NCI-H526 (cell line): ENCODE data around the gene CUL2.
"Not testable (repeated sequence)": the region's sequence is repeated elsewhere in the genome, so short reads cannot be mapped to it uniquely, and the experiment has no call there.

Experiments
- DNase-seq, 2 experiments: peaks; one replicate each; lab custom pipeline; 2025; lab: John Stamatoyannopoulos, UW

Gene CUL2

DNA sequence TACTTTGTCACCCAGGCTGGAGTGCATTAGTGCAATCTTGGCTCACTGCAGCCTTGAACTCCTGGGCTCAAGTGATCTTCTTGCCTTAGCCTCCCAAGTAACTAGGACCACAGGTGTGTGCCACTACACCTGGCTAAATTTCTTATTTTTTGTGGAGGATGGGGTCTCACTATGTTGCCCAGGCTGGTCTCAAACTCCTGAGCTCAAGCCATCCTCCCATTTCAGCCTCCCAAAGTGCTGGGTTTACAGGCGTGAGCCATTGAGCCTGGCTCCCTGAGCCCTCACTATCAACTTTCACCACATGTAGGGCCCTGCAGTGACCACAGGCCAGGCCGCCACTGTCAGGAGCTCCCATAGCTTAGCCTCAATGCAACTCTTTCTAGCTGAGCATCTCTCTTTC lies 110.2 kb downstream of the CUL2 start:
- no peak for DNase-seq

DNA sequence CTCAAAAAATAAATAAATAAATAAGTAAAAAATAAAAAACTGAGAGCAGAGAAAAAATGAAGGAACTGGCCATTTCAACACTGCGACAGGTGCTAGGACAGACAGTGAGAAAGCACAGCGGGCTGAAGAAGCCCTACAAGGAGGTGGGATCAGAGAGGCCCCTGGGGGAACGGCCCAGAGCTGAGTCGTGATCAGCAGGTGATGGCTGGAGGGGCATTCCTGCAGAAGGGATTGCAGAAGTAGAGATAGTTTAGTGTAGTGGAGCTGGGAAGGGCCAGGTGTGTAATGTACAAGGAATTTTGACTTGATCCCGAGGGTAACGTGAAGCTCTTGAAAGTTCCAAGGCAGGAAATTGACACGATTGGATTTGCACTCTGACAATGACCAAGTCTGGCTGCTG lies 112.1 kb downstream of the CUL2 start:
- DNase-seq: no peak

DNA sequence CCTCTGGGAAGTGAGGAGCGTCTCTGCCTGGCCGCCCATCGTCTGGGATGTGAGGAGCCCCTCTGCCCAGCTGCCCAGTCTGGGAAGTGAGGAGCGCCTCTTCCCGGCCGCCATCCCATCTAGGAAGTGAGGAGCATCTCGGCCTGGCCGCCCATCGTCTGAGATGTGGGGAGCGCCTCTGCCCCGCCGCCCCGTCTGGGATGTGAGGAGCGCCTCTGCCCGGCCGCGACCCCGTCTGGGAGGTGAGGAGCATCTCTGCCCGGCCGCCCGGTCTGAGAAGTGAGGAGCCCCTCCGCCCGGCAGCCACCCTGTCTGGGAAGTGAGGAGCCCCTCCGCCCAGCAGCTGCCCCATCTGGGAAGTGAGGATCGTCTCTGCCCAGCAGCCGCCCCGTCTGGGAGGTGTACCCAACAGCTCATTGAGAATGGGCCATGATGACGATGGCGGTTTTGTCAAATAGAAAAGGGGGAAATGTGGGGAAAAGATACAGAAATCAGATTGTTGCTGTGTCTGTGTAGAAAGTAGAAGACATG lies 113.7 kb downstream of the CUL2 start:
- DNase-seq: not testable (repeated sequence)

DNA sequence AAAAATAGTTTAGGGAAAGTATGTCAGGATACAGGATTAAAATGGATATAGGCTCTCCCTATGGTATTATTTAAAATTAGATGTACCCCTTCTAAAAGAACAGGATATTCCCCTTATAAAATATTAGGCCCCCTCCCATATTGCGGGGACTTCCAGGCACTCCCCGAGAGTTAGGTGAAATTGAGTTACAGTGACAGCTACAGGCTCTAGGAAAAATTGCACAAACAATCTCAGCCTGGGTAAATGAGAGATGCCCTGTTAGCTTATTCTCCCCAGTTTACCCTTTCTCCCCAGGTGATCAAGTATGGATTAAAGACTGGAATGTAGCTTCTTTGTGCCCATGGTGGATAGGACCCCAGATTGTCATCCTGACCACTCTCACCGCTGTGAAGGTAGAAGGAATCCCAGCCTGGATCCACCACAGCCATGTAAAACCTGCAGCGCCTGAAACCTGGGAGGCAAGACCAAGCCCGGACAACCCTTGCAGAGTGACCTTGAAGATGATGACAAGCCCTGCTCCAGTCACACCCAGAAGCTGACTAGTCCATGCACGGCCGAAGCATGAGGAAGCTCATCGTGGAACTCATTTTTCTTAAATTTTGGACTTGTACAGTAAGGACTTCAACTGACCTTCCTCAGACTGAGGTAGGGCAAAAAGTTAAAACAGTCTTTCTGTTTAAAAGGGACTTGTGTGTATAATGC lies 115.6 kb downstream of the CUL2 start:
- not testable (repeated sequence) for DNase-seq

DNA sequence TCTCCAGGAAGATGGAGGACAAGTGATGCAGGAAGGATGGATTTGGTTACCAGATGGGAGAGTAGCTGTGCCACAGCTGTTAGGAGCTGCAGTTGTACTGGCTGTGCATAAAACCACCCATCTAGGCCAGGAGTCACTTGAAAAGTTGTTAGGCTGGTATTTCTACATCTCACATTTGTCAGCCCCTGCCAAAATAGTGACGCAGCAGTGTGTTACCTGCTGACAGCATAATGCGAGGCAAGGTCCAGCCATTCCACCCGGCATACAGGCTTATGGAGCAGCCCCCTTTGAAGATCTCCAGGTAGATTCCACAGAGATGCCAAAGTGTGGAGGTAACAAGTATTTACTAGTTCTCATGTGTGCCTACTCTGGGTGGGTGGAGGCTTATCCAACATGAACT lies 116.4 kb downstream of the CUL2 start:
- DNase-seq: not testable (repeated sequence)

DNA sequence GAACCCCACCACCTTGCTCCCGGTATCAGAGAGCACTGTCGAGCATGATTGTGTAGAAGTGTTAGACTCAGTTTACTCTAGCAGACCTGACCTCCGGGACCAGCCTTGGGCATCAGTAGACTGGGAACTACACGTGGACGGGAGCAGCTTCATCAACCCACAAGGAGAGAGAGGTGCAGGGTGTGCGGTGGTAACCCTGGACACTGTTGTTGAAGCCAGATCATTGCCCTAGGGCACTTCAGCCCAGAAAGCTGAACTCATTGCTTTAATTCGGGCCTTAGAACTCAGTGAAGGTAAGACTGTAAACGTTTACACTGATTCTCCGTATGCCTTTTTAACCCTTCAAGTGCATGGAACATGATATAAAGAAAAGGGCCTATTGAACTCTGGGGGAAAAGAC lies 117.0 kb downstream of the CUL2 start:
- not testable (repeated sequence) for DNase-seq

DNA sequence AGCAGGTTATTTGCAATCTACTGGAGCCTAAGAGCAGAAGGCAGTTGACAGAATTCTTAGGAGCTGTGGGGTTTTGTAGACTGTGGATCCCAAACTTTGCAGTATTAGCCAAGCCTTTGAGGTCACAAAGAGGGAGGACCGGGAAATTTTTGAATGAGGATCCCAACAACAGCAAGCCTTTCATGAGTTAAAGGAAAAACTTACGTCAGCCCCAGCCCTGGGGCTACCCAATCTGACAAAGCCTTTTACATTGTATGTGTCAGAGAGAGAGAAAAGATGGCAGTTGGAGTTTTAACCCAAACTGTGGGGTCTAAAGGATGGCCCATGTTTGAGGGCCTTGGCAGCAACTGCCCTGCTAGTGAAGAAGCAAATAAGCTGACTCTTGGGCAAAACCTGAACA lies 117.5 kb downstream of the CUL2 start:
- DNase-seq: not testable (repeated sequence)

DNA sequence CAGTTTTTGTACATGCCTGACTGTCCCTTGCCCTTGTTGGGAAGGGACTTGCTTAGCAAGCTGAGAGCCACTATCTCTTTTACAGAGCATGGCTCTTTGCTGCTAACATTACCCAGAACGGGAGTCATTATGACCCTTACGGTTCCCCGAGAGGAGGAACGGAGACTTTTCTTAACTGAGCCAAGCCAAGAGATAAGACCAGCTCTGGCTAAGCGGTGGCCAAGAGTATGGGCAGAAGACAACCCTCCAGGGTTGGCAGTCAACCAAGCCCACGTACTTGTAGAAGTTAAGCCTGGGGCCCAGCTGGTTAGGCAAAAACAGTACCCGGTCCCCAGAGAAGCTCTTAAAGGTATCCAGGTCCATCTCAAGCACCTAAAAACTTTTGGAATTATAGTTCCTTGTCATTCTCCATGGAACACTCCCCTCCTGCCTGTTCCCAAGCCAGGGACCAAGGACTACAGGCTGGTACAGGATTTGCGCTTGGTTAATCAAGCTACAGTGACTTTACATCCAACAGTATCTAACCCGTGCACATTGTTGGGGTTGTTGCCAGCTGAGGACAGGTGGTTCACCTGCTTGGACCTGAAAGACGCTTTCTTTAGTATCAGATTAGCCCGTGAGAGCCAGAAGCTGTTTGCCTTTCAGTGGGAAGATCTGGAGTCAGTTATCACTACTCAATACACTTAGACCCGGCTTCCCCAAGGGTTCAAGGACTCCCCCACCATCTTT lies 118.4 kb downstream of the CUL2 start:
- DNase-seq: not testable (repeated sequence)

DNA sequence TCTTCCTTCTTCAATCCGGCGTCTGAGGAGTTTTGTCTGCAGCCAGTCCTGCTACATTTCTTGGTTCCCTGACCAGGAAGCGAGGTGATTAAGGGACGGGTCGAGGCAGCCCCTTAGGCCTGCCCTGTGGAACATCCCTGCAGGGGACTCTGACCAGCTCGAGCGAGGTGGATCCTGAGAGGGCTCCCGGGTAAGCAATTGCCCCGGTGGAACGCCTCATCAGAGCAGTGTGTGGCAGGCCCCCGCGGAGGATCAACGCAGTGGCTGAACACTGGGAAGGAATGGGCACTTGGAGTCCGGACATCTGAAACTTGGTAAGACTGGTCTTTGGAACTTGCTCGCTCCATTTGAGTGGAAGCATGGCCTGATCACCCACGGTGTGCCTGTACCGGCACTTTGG lies 121.0 kb downstream of the CUL2 start:
- DNase-seq: no peak

DNA sequence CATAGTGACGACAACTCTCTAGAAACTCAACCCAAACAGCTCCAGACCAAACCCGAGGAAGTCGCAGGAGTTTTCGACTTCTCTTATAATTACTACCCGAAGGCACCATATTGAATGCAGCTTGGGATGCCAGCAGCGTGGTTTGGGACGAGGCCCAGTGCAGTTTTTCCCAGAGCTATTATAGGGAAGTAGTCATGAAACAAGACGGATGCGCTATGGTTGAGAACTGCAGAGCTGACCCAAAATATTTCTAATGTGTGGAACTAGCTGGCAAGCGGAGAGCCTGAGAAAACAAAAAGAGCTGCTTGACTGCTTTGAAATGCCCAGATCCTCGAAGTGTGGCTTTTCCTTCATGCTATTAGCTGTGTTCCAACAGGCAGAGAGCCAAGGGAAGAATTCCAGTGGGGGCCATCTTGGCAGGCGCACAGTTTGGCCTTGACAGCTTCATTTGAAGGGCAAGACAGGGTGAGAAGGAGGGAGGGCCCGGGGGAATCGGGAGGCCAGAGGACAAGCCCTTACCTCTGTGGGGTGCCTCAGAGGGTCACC lies 122.7 kb downstream of the CUL2 start:
- DNase-seq: no peak

DNA sequence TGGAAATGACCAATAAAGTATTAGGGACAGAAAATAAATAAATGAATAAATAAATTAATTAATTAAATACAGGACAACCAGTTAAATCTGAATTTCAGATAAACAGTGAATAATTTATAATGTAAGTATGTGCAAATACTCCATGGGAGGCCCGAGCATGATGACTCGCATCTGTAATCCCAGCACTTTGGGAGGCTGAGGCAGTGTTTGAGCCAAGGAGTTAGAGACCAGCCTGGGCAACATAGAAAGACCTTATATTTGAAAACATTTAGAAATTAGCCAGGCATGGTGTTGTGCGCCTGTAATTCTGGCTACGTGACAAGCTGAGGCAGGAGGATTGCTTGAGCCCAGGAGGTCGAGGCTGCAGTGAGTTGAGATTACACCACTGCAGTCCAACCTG lies 123.7 kb downstream of the CUL2 start:
- DNase-seq: no peak

DNA sequence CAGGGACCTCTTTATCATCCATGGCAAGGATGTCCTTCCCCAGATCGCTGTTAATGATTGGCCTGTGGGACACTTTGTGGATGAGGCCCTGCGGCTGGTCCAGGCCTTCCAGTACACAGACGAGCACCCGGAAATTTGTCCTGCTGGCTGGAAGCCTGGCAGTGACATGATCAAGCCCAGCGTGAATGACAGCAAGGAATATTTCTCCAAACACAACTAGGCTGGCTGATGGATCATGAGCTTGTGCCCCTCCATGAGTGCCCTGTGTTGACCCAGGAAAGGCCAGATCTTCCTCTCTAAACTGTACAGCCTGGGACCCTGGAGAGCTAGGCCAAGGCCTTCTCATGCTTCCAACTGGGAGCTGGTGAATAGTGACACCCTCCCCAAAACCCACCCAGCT lies 124.1 kb downstream of the CUL2 start:
- DNase-seq: no peak

DNA sequence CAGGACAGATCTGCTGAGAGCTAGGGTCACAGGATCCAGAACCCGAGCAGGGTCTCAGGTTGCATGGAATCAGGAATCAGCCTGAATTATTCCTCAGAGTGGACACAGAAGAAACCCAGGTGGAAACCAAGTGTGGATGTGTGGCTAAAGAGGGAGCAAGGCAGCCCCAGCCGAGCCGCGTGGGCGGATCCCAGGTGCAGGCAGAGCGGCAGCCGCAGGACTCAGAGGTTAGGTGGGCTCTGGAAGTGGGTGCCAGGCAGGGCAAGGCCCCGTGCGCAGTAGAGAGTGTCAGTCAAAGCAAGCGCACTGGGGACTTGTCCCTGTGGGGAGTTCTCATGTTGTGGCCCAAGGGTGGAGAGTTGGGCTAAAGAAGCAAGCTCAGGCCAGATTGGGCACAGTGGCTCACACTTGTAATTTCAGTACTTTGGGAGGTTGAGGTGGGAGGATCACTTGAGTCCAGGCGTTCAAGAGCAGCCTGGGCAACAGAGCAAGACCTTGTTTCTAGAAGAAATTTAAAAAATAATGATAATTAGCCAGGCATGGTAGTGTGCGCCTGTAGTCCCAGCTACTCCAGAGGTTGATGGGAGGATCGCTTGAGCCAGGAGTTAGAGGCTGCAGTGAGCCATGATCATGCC lies 125.9 kb downstream of the CUL2 start:
- DNase-seq: no peak

DNA sequence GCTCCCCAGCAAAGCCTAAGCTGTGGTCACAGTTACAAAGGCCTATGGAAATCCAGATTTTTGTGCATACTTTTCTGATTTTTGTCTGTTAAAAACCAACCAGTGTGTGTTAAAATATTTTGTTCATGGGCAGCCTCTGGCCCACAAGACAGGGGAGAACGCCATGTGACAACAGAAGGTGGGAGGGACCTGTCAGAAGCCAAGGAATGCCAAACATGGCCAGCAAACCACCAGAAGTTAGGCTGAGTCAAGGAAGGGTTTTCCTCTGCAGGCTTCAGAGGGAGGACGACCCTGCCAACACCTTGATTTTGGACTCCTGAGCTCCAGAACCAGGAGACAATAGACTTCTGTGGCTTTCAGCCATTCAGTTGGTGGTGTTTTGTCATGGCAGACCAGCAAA lies 127.3 kb downstream of the CUL2 start:
- DNase-seq: no peak

DNA sequence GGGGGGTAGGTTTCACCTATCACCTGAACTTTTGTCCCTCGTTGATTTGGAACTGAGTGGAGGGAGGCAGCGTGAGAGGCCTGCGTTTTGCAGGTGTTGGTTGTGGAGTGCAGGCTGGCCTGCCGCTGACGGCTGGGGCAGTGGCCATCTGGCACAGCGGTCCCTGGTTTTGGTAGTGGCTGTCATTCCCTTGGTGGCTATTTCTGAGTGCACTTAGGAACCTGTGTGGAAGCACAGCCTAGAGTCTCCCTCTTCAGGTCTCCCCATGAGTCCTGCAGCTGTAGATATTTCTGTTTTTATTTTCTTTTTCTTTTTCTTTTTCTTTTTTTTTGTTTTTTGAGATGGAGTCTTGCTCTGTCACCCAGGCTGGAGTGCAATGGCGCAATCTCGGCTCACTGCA lies 129.2 kb downstream of the CUL2 start:
- no peak for DNase-seq

DNA sequence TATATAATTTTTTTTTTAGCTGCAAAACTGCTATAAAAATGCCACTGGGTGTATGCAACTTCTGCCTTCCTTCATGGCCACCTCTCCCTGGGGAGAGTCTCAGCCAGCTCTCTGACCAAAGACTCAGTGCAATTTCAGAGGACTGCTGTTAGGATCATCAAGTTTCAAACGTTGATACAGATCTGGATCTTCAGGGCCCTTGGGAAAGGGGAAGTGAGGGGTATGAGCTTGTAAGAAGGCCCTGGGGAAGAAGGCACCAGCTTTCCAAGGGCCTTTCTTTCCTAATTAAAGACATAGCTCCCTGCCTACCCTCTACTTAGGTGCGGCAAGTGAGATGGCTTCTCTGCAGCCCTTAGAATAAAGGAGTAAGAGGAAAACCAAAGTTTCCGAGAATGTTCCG lies 130.4 kb downstream of the CUL2 start:
- no peak for DNase-seq

DNA sequence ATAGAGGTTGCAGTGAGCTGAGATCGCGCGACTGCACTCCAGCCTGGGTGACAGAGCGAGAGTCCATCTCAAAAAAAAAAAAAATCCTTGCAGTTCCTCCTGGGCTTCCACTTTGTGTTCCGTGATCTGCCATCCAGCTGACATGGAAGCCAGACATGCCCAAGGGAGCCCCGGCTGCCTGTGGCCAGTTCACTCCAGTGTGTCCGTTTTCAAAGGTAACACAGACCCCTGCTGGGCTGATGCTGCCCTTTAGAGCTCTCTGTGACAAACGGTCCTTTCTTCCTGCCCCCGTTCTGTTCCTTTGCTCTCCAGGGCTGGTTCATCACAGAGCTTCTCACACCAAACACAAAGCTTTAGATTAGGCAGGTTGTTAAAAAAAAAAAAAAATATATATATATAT lies 130.8 kb downstream of the CUL2 start:
- peak in 1 of 2 experiments; percentile 17 for DNase-seq
